ENCODE measurements around the gene PDCD4. TPM values are rescaled to one million over a fixed set of nuclear protein-coding genes. Genes with fewer than 3 reads are reported as not detected.
A peak's percentile ranks its signal among the peaks of the same experiment; 100 is the strongest.

PDCD4 gene
- total and polyA plus RNA-seq, 2 donors from 2014 or later, result 57.7 to 75.9 TPM

- no peak overlapping the region for H3K9ac ChIP-seq (ENCODE audit: low read length in 3 of 3)
- peaks cover 2 to 19% (median 13%) of the 10 kb centered on the region in 3 donors for H3K4me1 ChIP-seq (ENCODE audit: control insufficient read depth in 2 of 3, insufficient read depth in 2 of 3, low read depth in 1 of 3, low read length in 3 of 3)
- no peaks in the 10 kb centered on the region for H3K27me3 ChIP-seq (ENCODE audit: control insufficient read depth, insufficient read depth, low read length)
- H3K9me3 ChIP-seq (ENCODE audit: control insufficient read depth in 2 of 3, insufficient read depth in 1 of 3, low read length in 3 of 3), result no peaks in the 10 kb centered on the region
- no peaks in the 10 kb centered on the region for H3K36me3 ChIP-seq (ENCODE audit: control insufficient read depth in 2 of 3, insufficient read depth in 3 of 3, low read length in 3 of 3)
- intact Hi-C loops (cut with DNase I), result no loop called here
- DNase-seq, result no peak
- no peak for FAIRE-seq
- no peak overlapping the region for H3K4me3 ChIP-seq (ENCODE audit: low read length in 3 of 3)
- no peak for TF ChIP-seq CTCF (IDR thresholded peaks at IDR 0.05; ENCODE audit: borderline replicate concordance, extremely low read depth, insufficient read depth)
- no peak overlapping the region for H3K27ac ChIP-seq (ENCODE audit: low read depth in 2 of 2, low read length in 2 of 2)
These were observed 27.7 kb upstream of the PDCD4 start for GRCh38 chr10:110843796-110844616.

- no peak for DNase-seq
- no peak overlapping the region for H3K27ac ChIP-seq (ENCODE audit: low read depth in 2 of 2, low read length in 2 of 2)
- no peaks in the 10 kb centered on the region for H3K36me3 ChIP-seq (ENCODE audit: control insufficient read depth in 2 of 3, insufficient read depth in 3 of 3, low read length in 3 of 3)
These were observed 27.2 kb upstream of the PDCD4 start for GRCh38 chr10:110844617-110844881.

GRCh38 chr10:110845192-110845755 is 26.5 kb upstream of the PDCD4 start:
- H3K27me3 ChIP-seq (ENCODE audit: control insufficient read depth, insufficient read depth, low read length), result no peaks in the 10 kb centered on the region
- DNase-seq (no peak), FAIRE-seq (no peak)
- no peaks in the 10 kb centered on the region for H3K9me3 ChIP-seq (ENCODE audit: control insufficient read depth in 2 of 3, insufficient read depth in 1 of 3, low read length in 3 of 3)
- H3K4me1 ChIP-seq (ENCODE audit: control insufficient read depth in 2 of 3, insufficient read depth in 2 of 3, low read depth in 1 of 3, low read length in 3 of 3), result peaks cover 0 to 19% (median 13%) of the 10 kb centered on the region in 3 donors
- intact Hi-C loops (cut with DNase I), result no loop called here
- no peak overlapping the region for H3K4me3 ChIP-seq (ENCODE audit: low read length in 3 of 3)
- no peak for TF ChIP-seq CTCF (IDR thresholded peaks at IDR 0.05; ENCODE audit: borderline replicate concordance, extremely low read depth, insufficient read depth)
- H3K27ac ChIP-seq (ENCODE audit: low read depth in 2 of 2, low read length in 2 of 2), result peak overlapping the region; percentile 4 to 52
- no peak overlapping the region for H3K9ac ChIP-seq (ENCODE audit: low read length in 3 of 3)
- H3K36me3 ChIP-seq (ENCODE audit: control insufficient read depth in 2 of 3, insufficient read depth in 3 of 3, low read length in 3 of 3), result no peaks in the 10 kb centered on the region

More at GRCh38 chr10:110844617-110844881, 27.2 kb upstream of the PDCD4 start:
- intact Hi-C loops (cut with DNase I), result no loop called here
- no peaks in the 10 kb centered on the region for H3K27me3 ChIP-seq (ENCODE audit: control insufficient read depth, insufficient read depth, low read length)
- no peak for FAIRE-seq
- H3K4me3 ChIP-seq (ENCODE audit: low read length in 3 of 3), result no peak overlapping the region
- H3K9me3 ChIP-seq (ENCODE audit: control insufficient read depth in 2 of 3, insufficient read depth in 1 of 3, low read length in 3 of 3), result no peaks in the 10 kb centered on the region
- H3K9ac ChIP-seq (ENCODE audit: low read length in 3 of 3), result no peak overlapping the region
- no peak for TF ChIP-seq CTCF (IDR thresholded peaks at IDR 0.05; ENCODE audit: borderline replicate concordance, extremely low read depth, insufficient read depth)
- H3K4me1 ChIP-seq (ENCODE audit: control insufficient read depth in 2 of 3, insufficient read depth in 2 of 3, low read depth in 1 of 3, low read length in 3 of 3), result peaks cover 0 to 19% (median 13%) of the 10 kb centered on the region in 3 donors
